Measurements from ENCODE around the gene HHAT. TPM values are rescaled to one million over a fixed set of nuclear protein-coding genes. Genes with fewer than 3 reads are reported as not detected.

The HHAT gene
- total and polyA plus RNA-seq, 5 donors, result 1.6 to 2.8 (median 2.3) TPM

DNA sequence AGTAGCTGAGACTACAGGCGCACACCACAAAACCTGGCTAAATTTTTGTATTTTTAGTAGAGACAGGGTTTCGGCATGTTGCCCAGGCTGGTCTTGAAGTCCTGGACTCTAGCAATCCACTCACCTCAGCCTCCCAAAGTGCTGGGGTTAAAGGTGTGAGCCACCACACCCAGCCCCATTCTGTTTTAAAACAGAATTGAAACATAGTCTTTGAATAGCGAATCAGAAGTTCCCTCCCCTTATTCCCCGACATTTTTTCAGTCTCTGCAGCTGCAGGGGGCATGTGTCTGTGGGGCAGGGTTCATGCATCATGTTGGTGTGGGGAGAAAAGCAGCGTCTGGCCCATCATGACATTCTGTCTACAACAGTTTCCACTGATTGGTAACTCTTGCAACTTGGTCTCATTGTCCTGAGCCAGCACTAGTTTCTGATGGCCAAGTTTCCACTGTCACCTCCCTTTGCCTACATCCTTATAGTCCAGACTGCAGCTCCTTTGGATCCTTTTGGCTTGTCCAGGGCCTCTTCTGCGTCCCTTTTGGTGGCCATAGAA is 15.6 kb upstream of the HHAT start:
- no peak overlapping the region for H3K27ac ChIP-seq (ENCODE audit: low read length)
- DNase-seq, result no peak
- no peak overlapping the region for H3K4me3 ChIP-seq (ENCODE audit: low read length)
- no peaks in the 10 kb centered on the region for H3K27me3 ChIP-seq (ENCODE audit: control insufficient read depth, insufficient read depth)
- intact Hi-C loops (cut with DNase I), result loop anchor here in 3 of 4 donors (5.0 kb wide), 1 partner anchor 171 kb away; no protein-coding TSS in a partner anchor
- ATAC-seq, result peak in 1 of 2 donors; percentile 28
- 77% methylated on average over 6 of the region's 6 CpGs for WGBS
- no peaks in the 10 kb centered on the region for H3K4me1 ChIP-seq (ENCODE audit: control insufficient read depth, insufficient read depth, low read length)
- no peaks in the 10 kb centered on the region for H3K9me3 ChIP-seq (ENCODE audit: control insufficient read depth, low read length)

DNA sequence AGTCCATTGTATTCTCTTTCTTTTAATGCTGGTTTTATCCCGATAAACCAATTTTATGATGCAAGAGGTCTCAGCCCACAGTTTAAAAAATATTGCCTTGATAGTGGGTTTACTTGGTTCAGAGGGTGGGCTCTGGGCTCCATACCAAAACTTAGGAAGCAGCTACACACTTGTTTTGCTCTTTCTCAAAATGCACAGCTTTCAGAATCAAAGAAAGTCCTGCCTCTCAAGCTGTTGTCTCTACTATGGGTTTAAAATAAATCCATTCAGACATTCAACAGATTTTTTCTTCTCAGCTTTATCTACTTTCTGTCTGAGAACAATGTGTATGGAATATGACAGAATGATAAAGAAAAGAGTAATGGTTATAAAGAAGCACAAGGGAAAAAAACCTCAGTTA is 14.8 kb upstream of the HHAT start:
- intact Hi-C loops (cut with DNase I), result loop anchor here in 3 of 4 donors (5.0 kb wide), 1 partner anchor 172 kb away; no protein-coding TSS in a partner anchor
- Histone ChIP-seq H3K4me3 (ENCODE audit: low read length) (no peak overlapping the region), H3K9me3 (ENCODE audit: control insufficient read depth, low read length) (no peaks in the 10 kb centered on the region), H3K4me1 (ENCODE audit: control insufficient read depth, insufficient read depth, low read length) (no peaks in the 10 kb centered on the region), H3K27ac (ENCODE audit: low read length) (no peak overlapping the region), H3K27me3 (ENCODE audit: control insufficient read depth, insufficient read depth) (no peaks in the 10 kb centered on the region)
- DNase-seq (no peak), ATAC-seq (no peak)
- 88% methylated on average over 1 of the region's 1 CpG for WGBS

DNA sequence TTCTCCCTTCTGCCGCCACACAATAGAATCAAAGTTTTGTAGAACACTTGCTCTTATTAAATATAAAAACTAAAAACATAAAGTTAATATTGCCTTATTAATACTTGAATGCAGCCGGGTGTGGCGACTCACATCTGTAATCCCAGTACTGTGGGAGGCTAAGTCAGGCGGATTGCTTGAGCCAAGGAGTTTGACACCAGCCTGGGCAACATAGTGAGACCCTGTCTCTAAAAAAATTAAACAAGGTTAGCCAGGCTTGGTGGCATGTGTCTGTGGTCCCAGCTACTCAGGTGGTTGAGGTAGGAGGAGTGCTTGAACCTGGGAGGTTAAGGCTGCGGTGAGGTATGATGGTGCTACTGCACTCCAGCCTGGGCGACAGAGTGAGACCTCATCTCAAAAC is 13.2 kb upstream of the HHAT start:
- no peak for ATAC-seq
- H3K9me3 ChIP-seq (ENCODE audit: control insufficient read depth, low read length), result no peaks in the 10 kb centered on the region
- DNase-seq, result no peak
- no peaks in the 10 kb centered on the region for H3K4me1 ChIP-seq (ENCODE audit: control insufficient read depth, insufficient read depth, low read length)
- intact Hi-C loops (cut with DNase I), result no loop called here
- no peak overlapping the region for H3K27ac ChIP-seq (ENCODE audit: low read length)
- H3K27me3 ChIP-seq (ENCODE audit: control insufficient read depth, insufficient read depth), result no peaks in the 10 kb centered on the region
- 90% methylated on average over 6 of the region's 6 CpGs for WGBS
- H3K4me3 ChIP-seq (ENCODE audit: low read length), result no peak overlapping the region

DNA sequence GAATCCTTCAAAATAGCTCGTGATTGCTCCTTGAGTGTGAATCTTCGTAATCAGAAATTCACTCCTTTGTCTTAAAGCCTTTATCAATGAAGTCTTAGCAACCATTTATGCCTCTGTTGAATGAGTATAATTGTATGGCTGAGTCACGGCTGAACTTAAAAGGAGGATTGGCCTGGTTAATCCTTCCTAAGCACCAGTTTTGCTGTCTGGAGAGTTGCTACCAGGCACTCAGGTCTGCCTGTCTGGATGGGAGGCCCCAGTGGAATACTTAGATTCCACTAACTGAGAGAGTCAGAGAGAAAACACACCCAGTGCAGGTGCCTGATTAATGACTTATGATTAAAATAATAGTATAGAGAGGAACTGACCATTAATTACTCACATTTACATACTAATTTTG is 7.6 kb upstream of the HHAT start:
- ATAC-seq, result no peak
- Histone ChIP-seq H3K27me3 (ENCODE audit: control insufficient read depth, insufficient read depth) (no peaks in the 10 kb centered on the region), H3K4me3 (ENCODE audit: low read length) (no peak overlapping the region), H3K9me3 (ENCODE audit: control insufficient read depth, low read length) (no peaks in the 10 kb centered on the region), H3K4me1 (ENCODE audit: control insufficient read depth, insufficient read depth, low read length) (no peaks in the 10 kb centered on the region), H3K27ac (ENCODE audit: low read length) (no peak overlapping the region)
- intact Hi-C loops (cut with DNase I), result no loop called here
- DNase-seq, result no peak
- WGBS, result 92% methylated on average over 3 of the region's 3 CpGs

DNA sequence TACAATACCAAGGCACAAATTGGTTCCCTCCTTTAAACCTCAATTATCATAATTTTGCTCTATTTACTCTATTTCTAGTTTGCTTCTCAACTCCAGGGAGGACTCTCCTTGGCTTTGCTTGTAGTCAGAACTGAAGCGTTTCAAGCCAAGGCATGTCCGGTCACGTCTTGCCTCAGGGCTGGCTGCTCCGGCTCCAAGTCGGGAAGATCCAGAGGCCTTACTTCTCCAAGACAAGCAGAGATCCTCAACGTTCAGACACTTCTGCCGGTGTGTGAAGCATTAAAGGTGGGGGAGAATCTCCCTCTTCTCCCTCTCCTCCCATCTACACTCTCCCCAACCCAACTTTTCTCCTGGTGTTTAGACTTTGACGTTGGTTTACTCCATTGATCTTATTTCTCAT is 7.2 kb upstream of the HHAT start:
- 88% methylated on average over 8 of the region's 8 CpGs for WGBS
- no peak for ATAC-seq
- Histone ChIP-seq H3K9me3 (ENCODE audit: control insufficient read depth, low read length) (no peaks in the 10 kb centered on the region), H3K27ac (ENCODE audit: low read length) (no peak overlapping the region), H3K4me1 (ENCODE audit: control insufficient read depth, insufficient read depth, low read length) (no peaks in the 10 kb centered on the region), H3K27me3 (ENCODE audit: control insufficient read depth, insufficient read depth) (no peaks in the 10 kb centered on the region), H3K4me3 (ENCODE audit: low read length) (no peak overlapping the region)
- no peak for DNase-seq
- intact Hi-C loops (cut with DNase I), result no loop called here

DNA sequence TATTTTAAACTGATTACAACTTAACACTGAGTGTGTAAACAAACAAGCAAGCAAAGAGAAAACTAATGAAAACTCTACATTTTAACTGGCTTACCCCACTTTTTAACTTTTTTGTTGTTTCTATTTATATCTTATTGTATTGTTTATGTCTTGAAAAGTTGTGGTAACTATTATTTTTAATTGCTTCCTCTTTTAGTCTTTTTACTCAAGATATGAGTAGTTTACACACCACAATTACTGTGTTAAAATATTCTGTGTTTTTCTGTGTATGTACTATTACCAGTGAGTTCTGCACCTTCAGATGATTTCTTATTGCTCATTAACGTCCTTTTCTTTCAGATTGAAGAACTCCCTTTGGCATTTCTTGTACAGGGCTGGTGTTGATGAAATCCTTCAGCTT is 4.7 kb upstream of the HHAT start:
- no peaks in the 10 kb centered on the region for H3K4me1 ChIP-seq (ENCODE audit: control insufficient read depth, insufficient read depth, low read length)
- H3K4me3 ChIP-seq (ENCODE audit: low read length), result no peak overlapping the region
- ATAC-seq, result no peak
- intact Hi-C loops (cut with DNase I), result no loop called here
- no peaks in the 10 kb centered on the region for H3K27me3 ChIP-seq (ENCODE audit: control insufficient read depth, insufficient read depth)
- no peaks in the 10 kb centered on the region for H3K9me3 ChIP-seq (ENCODE audit: control insufficient read depth, low read length)
- no peak for DNase-seq
- no peak overlapping the region for H3K27ac ChIP-seq (ENCODE audit: low read length)
- WGBS, result 69% methylated on average over 1 of the region's 1 CpG

DNA sequence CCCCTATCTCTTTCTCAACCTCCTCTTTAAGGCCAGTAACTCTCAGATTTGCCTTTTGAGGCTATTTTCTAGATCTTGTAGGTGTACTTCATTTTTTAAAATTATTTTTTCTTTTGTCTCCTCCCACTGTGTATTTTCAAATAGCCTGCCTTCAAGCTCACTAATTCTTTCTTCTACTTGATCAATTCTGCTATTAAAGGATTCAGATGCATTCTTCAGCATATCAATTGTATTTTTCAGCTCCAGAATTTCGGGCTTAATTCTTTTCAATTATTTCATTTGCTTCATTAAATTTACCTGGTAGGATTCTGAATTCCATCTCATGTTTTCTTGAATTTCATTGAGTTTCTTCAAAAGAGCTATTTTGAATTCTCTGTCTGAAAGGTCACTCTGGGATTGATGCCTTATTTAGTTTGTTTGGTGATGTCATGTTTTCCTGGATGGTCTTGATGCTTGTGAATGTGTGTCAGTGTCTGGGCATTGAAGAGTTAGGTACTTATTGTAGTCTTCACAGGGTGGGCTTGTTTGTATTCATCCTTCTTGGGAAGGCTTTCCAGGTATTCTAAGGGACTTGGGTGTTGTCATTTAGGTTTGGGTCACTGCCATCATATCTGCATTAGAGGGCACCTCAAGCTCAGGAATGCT is 3.6 kb upstream of the HHAT start:
- WGBS, result 91% methylated on average over 1 of the region's 1 CpG
- Histone ChIP-seq H3K27me3 (ENCODE audit: control insufficient read depth, insufficient read depth) (no peaks in the 10 kb centered on the region), H3K9me3 (ENCODE audit: control insufficient read depth, low read length) (no peaks in the 10 kb centered on the region), H3K4me3 (ENCODE audit: low read length) (no peak overlapping the region), H3K27ac (ENCODE audit: low read length) (no peak overlapping the region), H3K4me1 (ENCODE audit: control insufficient read depth, insufficient read depth, low read length) (no peaks in the 10 kb centered on the region)
- intact Hi-C loops (cut with DNase I), result no loop called here
- no peak for DNase-seq
- no peak for ATAC-seq

DNA sequence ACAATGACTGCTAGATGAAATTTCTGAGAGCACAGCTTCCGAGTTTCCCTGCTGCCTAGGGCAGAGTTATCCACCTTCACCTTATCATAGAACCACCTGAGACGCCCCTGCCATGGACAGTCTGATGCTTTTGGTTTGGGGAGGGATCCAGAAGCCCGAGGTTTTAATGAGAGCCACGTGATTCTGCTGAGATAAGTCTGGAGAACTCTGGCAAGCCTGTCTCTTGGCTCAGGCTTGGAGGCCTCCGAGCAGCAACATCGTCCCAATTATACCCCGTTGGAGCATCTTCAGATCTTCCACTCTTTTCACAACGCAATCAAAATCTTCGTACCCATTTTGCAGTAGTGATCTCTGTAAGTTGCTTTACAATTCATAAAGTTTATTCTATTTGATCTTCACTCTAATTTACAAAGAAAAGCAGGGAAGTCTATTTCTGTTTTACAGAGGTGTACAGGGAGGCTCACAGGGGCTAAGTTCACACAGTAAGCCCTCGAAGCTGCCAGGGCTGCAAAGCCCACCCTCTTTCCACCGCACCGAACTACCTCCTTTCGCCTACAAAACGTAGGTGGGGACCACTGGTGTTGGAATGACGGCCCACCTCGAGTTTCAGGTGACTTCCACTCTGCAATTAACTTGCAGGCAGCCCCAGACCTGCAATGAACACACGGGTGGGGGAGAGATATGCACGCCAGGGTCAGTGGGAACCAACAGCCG is 513 bp upstream of the HHAT start:
- Histone ChIP-seq H3K27ac (ENCODE audit: low read length) (peak overlapping the region; percentile 59), H3K4me3 (ENCODE audit: low read length) (peak overlapping the region; percentile 75), H3K9me3 (ENCODE audit: control insufficient read depth, low read length) (no peaks in the 10 kb centered on the region), H3K4me1 (ENCODE audit: control insufficient read depth, insufficient read depth, low read length) (no peaks in the 10 kb centered on the region), H3K27me3 (ENCODE audit: control insufficient read depth, insufficient read depth) (no peaks in the 10 kb centered on the region)
- ATAC-seq, result peak; percentile 38 to 45
- peak in 1 of 3 donors; percentile 63 for DNase-seq
- intact Hi-C loops (cut with DNase I), result no loop called here
- WGBS, result 12% methylated on average over 19 of the region's 19 CpGs

DNA sequence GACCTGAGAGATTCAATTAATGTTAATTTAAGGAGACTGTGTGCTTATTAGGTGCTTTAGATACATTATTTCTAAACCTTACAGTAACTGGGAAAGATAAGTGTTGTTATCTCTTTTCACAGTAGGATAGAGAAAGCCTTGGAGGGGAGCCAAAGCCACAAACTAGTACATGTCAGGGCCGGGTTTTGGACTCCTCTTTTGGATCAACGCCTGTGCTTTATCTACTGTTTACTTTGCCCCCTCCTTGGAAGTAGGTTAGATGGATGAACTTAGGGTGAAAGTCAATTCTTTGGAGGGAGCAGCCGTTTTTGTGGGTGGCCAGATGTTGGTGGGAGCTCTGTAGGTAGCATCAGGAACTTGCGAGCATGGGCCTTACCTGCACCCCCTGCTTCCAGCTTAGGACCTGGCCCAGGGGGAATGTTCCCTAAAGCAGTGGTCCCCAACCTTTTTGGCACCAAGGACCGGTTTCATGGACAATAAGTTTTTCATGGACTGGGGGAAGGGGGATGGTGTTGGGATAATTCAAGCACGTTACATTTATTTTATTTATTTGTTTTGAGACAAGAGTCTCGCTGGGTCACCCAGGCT is 1.7 kb downstream of the HHAT start:
- WGBS, result 53% methylated on average over 7 of the region's 7 CpGs
- H3K4me1 ChIP-seq (ENCODE audit: control insufficient read depth, insufficient read depth, low read length), result no peaks in the 10 kb centered on the region
- ATAC-seq, result no peak
- no peak overlapping the region for H3K27ac ChIP-seq (ENCODE audit: low read length)
- intact Hi-C loops (cut with DNase I), result no loop called here
- DNase-seq, result no peak
- H3K9me3 ChIP-seq (ENCODE audit: control insufficient read depth, low read length), result no peaks in the 10 kb centered on the region
- no peaks in the 10 kb centered on the region for H3K27me3 ChIP-seq (ENCODE audit: control insufficient read depth, insufficient read depth)
- H3K4me3 ChIP-seq (ENCODE audit: low read length), result no peak overlapping the region

DNA sequence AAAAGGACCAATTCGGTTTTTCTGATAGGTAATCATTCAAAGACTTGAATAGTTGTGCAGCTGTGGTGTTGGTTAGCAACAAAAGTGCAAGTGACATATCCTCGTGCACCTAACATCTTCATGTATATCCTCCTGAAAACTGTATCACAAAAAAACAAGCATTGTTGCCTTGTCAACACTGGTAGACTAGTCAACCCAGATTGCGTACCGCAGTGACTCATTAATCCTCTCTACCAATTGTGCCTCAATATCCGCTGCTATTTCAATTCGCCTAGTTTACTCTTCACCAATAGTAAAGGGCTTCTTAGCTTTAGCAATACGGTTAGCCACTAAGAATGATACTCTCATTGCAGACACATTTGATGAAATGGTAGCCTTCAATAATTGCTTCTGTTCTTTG is 3.5 kb downstream of the HHAT start:
- intact Hi-C loops (cut with DNase I), result no loop called here
- H3K4me1 ChIP-seq (ENCODE audit: control insufficient read depth, insufficient read depth, low read length), result no peaks in the 10 kb centered on the region
- WGBS, result 90% methylated on average over 7 of the region's 7 CpGs
- ATAC-seq (no peak), DNase-seq (no peak)
- no peaks in the 10 kb centered on the region for H3K9me3 ChIP-seq (ENCODE audit: control insufficient read depth, low read length)
- H3K27ac ChIP-seq (ENCODE audit: low read length), result no peak overlapping the region
- H3K4me3 ChIP-seq (ENCODE audit: low read length), result no peak overlapping the region
- no peaks in the 10 kb centered on the region for H3K27me3 ChIP-seq (ENCODE audit: control insufficient read depth, insufficient read depth)

DNA sequence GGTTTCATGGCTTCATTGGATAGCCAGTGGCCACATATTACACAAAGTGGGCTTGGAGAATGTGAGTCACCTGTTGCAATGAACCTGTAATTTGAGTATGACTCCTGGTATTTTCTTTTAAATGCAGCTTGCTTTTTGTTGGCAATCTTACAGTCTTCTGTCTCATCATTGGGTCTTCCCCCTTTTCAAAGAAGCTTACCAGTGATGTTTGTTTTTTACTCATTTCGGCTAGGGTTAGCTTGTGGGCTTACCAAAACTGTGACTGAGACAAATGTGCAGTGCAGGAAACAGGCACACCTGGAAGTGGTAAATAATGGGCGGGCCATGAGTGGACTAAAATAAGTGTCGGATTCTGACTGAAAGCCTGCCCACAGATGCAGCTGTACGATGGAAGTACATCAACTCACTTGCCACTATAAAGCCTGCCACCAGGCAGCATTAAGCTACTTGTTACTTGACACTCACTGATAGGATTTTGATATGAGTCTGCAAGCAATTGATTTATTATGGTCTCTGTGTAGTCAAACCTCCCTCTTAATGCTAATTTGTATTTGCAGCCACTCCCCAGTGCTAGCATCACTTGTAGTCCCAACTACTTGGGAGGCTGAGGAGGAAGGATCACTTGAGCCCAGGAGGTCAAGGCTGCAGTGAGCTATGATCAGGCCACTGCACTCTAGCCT is 4.2 kb downstream of the HHAT start:
- intact Hi-C loops (cut with DNase I), result no loop called here
- Histone ChIP-seq H3K9me3 (ENCODE audit: control insufficient read depth, low read length) (no peaks in the 10 kb centered on the region), H3K4me1 (ENCODE audit: control insufficient read depth, insufficient read depth, low read length) (no peaks in the 10 kb centered on the region), H3K27ac (ENCODE audit: low read length) (no peak overlapping the region), H3K27me3 (ENCODE audit: control insufficient read depth, insufficient read depth) (no peaks in the 10 kb centered on the region), H3K4me3 (ENCODE audit: low read length) (no peak overlapping the region)
- no peak for ATAC-seq
- 85% methylated on average over 4 of the region's 4 CpGs for WGBS
- no peak for DNase-seq

All from right cardiac atrium (tissue), 5 donors.